HG03558 (cell line): ENCODE measurements around the gene MALRD1.
"Not testable (repeated sequence)": the region's sequence is repeated elsewhere in the genome, so short reads cannot be mapped to it uniquely, and the experiment has no call there.

Source experiments
- ATAC-seq: cut with Tn5 transposase; IDR thresholded peaks from one replicate; pipeline ENCODE4 v1.9.1; 2021; ENCODE audit warnings: moderate number of reproducible peaks; ENCODE audit not compliant: unreplicated experiment; ENCODE audit errors: extremely low read depth

The MALRD1 gene

GRCh38 chr10:19469521-19469920 lies 420.9 kb downstream of the MALRD1 start:
- ATAC-seq, result no peak

GRCh38 chr10:19479854-19480253 lies 431.3 kb downstream of the MALRD1 start:
- ATAC-seq, result no peak

GRCh38 chr10:19480353-19480752 lies 431.8 kb downstream of the MALRD1 start:
- no peak for ATAC-seq

- ATAC-seq, result no peak
Observed at GRCh38 chr10:19483421-19483820, 434.8 kb downstream of the MALRD1 start.

- no peak for ATAC-seq
Observed at GRCh38 chr10:19488592-19489280, 440.1 kb downstream of the MALRD1 start.

- no peak for ATAC-seq
Observed at GRCh38 chr10:19491166-19491565, 442.6 kb downstream of the MALRD1 start.

GRCh38 chr10:19493917-19494316 lies 445.3 kb downstream of the MALRD1 start:
- ATAC-seq, result no peak

GRCh38 chr10:19497026-19497425 lies 448.4 kb downstream of the MALRD1 start:
- ATAC-seq, result no peak

GRCh38 chr10:19498393-19499290 lies 450.0 kb downstream of the MALRD1 start:
- ATAC-seq, result no peak

- no peak for ATAC-seq
Observed at GRCh38 chr10:19499291-19499770, 450.7 kb downstream of the MALRD1 start.

GRCh38 chr10:19500959-19501358 lies 452.4 kb downstream of the MALRD1 start:
- no peak for ATAC-seq

- ATAC-seq, result no peak
Observed at GRCh38 chr10:19505320-19506312, 457.0 kb downstream of the MALRD1 start.

GRCh38 chr10:19510005-19510732 lies 461.6 kb downstream of the MALRD1 start:
- not testable (repeated sequence) for ATAC-seq

- no peak for ATAC-seq
Observed at GRCh38 chr10:19518109-19518508, 469.5 kb downstream of the MALRD1 start.

GRCh38 chr10:19518632-19519031 lies 470.0 kb downstream of the MALRD1 start:
- no peak for ATAC-seq

GRCh38 chr10:19531324-19531723 lies 482.7 kb downstream of the MALRD1 start:
- ATAC-seq, result no peak

GRCh38 chr10:19532411-19532810 lies 483.8 kb downstream of the MALRD1 start:
- ATAC-seq, result no peak

GRCh38 chr10:19541299-19541698 lies 492.7 kb downstream of the MALRD1 start:
- no peak for ATAC-seq

- no peak for ATAC-seq
Observed at GRCh38 chr10:19546224-19546623, 497.6 kb downstream of the MALRD1 start.
